ENCODE results near the gene KPNB1.
A peak's percentile ranks its signal among the peaks of the same experiment; 100 is the strongest.

KPNB1 gene

GRCh38 chr17:47649153-47649971 is at the start of gene KPNB1:
TSS of gene KPNB1 (plus strand) at chr17:47649919. CDS start at chr17:47650245, 326 bp downstream.
- FAIRE-seq = peak; percentile 83

- FAIRE-seq = no peak
These were observed 45.7 kb upstream of the KPNB1 start for GRCh38 chr17:47603830-47604597.

- no peak for FAIRE-seq
These were observed 45.2 kb upstream of the KPNB1 start for GRCh38 chr17:47604598-47604927.

- FAIRE-seq = peak; percentile 38
These were observed 44.7 kb upstream of the KPNB1 start for GRCh38 chr17:47605011-47605410.

GRCh38 chr17:47607481-47607880 is 42.2 kb upstream of the KPNB1 start:
- FAIRE-seq = no peak

GRCh38 chr17:47611372-47612350 is 38.1 kb upstream of the KPNB1 start:
- FAIRE-seq = no peak

- FAIRE-seq = no peak
These were observed 33.8 kb upstream of the KPNB1 start for GRCh38 chr17:47615766-47616424.

- FAIRE-seq = no peak
These were observed 31.3 kb upstream of the KPNB1 start for GRCh38 chr17:47618410-47618809.

GRCh38 chr17:47620503-47621245 is 29.0 kb upstream of the KPNB1 start:
- FAIRE-seq = no peak

- FAIRE-seq = no peak
These were observed 28.2 kb upstream of the KPNB1 start for GRCh38 chr17:47621293-47622179.

GRCh38 chr17:47622180-47622549 is 27.6 kb upstream of the KPNB1 start:
- no peak for FAIRE-seq

GRCh38 chr17:47624727-47625068 is 25.0 kb upstream of the KPNB1 start:
- no peak for FAIRE-seq

- no peak for FAIRE-seq
These were observed 21.6 kb upstream of the KPNB1 start for GRCh38 chr17:47628014-47628566.

- no peak for FAIRE-seq
These were observed 19.9 kb upstream of the KPNB1 start for GRCh38 chr17:47629826-47630225.

GRCh38 chr17:47630614-47631013 is 19.1 kb upstream of the KPNB1 start:
- no peak for FAIRE-seq

GRCh38 chr17:47632991-47633390 is 16.7 kb upstream of the KPNB1 start:
- no peak for FAIRE-seq

GRCh38 chr17:47633996-47634395 is 15.7 kb upstream of the KPNB1 start:
- FAIRE-seq = no peak

GRCh38 chr17:47634870-47635269 is 14.8 kb upstream of the KPNB1 start:
- no peak for FAIRE-seq

- FAIRE-seq = no peak
These were observed 14.0 kb upstream of the KPNB1 start for GRCh38 chr17:47635734-47636133.

- no peak for FAIRE-seq
These were observed 13.3 kb upstream of the KPNB1 start for GRCh38 chr17:47636273-47637030.

Data from colon (tissue), 2 donors.